Upper lobe of right lung (tissue), 1 donor: ENCODE results near the gene GJD4. TPM values are rescaled to one million over a fixed set of nuclear protein-coding genes. Genes with fewer than 3 reads are reported as not detected.

Source experiments
- ATAC-seq: fragments of 200-7000 bp; cut with Tn5 transposase; one replicate; pipeline ENCODE4 v1.9.1; 2020; ENCODE audit warnings: mild to moderate bottlenecking, moderate library complexity
- DNase-seq: peaks from one replicate; pipeline ENCODE4 v3.0.0-alpha.2; 2020
- H3K27ac ChIP-seq: fragments of 200-600 bp; one replicate; pipeline ENCODE4 v1.8.0; 2022
- H3K27me3 ChIP-seq: fragments of 200-600 bp; one replicate; pipeline ENCODE4 v1.8.0; 2022; ENCODE audit warnings: mild to moderate bottlenecking
- H3K36me3 ChIP-seq: fragments of 200-600 bp; one replicate; pipeline ENCODE4 v1.8.0; 2022
- H3K4me1 ChIP-seq: fragments of 200-600 bp; one replicate; pipeline ENCODE4 v1.8.0; 2022
- H3K4me3 ChIP-seq: fragments of 200-600 bp; one replicate; pipeline ENCODE4 v1.8.0; 2022; ENCODE audit warnings: mild to moderate bottlenecking
- H3K9me3 ChIP-seq: fragments of 200-600 bp; one replicate; pipeline ENCODE4 v1.8.0; 2022
- intact Hi-C: fragments of 100-400 bp; cut with DNase I; formaldehyde crosslinking; loops from one replicate; pipeline ENCODE4 v1.11.0; 2022
- total RNA-seq: library from RNA; stranded (reverse); fragmentation: NEBNext Ultra II Directional; extraction: Animal tissue kit (Norgen Biotek cat#: 25700); gene quantifications from one replicate; pipeline ENCODE4 v1.2.1, GENCODE V29; 2021
- TF ChIP-seq, protein P1 (sequence below): fragments of 200-600 bp; IDR thresholded peaks from one replicate; pipeline ENCODE4 v1.8.0; 2022; ENCODE audit warnings: antibody characterized with exemption
- donor health status: DM: no; HTN: yes; CAD: no; lungs with severe emphysema.

GJD4 gene
- total RNA-seq, 1 donor from 2014 or later: not detected

DNA sequence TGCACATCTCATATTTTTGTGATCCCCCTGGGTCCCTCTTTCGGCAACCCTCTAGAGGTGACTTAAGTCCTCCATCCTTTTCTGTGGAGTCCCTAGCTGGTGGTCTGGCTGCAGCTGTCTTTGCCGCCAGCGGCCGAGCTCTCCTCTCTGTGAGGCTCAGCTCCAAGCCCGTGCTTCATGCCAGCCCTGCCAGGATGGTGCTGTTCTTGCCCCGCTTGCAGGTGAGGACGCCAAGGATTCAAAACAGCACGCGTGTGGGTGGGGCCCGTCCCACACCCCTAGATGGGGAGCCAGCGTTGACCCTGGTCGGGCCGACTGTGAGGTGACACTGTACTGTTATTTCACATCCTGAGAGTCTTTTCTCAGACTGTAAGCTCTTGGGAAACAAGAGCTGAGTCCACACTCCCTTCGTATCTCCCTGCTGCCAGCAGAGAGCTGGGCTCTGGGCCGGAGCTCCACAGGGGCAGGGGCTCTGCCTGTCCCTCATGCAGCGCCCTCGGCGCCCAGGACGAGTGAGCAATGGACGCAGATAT is 36.6 kb upstream of the GJD4 start:
- Histone ChIP-seq H3K4me1 (no peaks in the 10 kb centered on the region), H3K4me3 (no peak overlapping the region), H3K27ac (no peak overlapping the region), H3K27me3 (no peaks in the 10 kb centered on the region), H3K36me3 (peaks cover 59% of the 10 kb centered on the region), H3K9me3 (no peaks in the 10 kb centered on the region)
- TF ChIP-seq, protein P1, sequence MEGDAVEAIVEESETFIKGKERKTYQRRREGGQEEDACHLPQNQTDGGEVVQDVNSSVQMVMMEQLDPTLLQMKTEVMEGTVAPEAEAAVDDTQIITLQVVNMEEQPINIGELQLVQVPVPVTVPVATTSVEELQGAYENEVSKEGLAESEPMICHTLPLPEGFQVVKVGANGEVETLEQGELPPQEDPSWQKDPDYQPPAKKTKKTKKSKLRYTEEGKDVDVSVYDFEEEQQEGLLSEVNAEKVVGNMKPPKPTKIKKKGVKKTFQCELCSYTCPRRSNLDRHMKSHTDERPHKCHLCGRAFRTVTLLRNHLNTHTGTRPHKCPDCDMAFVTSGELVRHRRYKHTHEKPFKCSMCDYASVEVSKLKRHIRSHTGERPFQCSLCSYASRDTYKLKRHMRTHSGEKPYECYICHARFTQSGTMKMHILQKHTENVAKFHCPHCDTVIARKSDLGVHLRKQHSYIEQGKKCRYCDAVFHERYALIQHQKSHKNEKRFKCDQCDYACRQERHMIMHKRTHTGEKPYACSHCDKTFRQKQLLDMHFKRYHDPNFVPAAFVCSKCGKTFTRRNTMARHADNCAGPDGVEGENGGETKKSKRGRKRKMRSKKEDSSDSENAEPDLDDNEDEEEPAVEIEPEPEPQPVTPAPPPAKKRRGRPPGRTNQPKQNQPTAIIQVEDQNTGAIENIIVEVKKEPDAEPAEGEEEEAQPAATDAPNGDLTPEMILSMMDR: no peak
- intact Hi-C loops: no loop called here
- DNase-seq (no peak), ATAC-seq (no peak)

DNA sequence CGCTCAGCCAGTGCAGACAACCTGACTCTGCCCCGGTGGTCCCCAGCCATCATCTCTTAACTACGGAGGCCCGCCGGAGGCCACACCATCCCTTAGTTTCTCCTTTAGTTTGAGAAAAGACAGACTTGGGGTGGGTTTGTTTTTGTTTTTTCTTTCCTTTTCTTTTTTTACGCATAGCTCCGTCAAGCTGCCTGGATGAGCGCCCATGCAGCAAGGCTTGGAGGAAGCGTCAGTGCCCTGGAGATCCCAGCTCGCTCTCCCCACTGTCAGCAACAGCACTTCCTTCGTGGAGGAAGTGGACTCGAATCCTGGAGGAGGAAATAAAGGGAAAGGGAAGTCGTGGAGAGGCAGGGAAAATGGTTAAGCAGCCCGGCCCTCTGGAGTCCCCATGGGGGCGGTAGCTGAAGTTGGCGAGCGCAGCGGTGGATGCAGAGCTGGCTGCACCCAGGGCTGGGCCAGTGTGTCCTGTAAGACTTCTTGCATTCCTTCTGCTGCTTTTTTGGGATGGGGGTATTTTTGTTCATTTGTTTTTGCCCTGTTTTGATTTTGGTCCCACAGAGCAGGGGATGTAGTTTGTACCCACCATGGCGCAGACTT is 35.9 kb upstream of the GJD4 start:
- no peaks in the 10 kb centered on the region for H3K27me3 ChIP-seq
- no peak overlapping the region for H3K4me3 ChIP-seq
- no peak for DNase-seq
- peaks cover 63% of the 10 kb centered on the region for H3K36me3 ChIP-seq
- no peak overlapping the region for H3K27ac ChIP-seq
- ATAC-seq: no peak
- TF ChIP-seq, protein P1: no peak
- intact Hi-C loops: no loop called here
- no peaks in the 10 kb centered on the region for H3K4me1 ChIP-seq
- H3K9me3 ChIP-seq: no peaks in the 10 kb centered on the region

GRCh38 chr10:35569836-35570235 is 35.3 kb upstream of the GJD4 start:
- Histone ChIP-seq H3K27me3 (no peaks in the 10 kb centered on the region), H3K9me3 (no peaks in the 10 kb centered on the region), H3K4me1 (no peaks in the 10 kb centered on the region), H3K36me3 (peaks cover 68% of the 10 kb centered on the region), H3K4me3 (no peak overlapping the region), H3K27ac (no peak overlapping the region)
- TF ChIP-seq, protein P1: no peak
- DNase-seq (no peak), ATAC-seq (no peak)
- intact Hi-C loops: no loop called here

DNA sequence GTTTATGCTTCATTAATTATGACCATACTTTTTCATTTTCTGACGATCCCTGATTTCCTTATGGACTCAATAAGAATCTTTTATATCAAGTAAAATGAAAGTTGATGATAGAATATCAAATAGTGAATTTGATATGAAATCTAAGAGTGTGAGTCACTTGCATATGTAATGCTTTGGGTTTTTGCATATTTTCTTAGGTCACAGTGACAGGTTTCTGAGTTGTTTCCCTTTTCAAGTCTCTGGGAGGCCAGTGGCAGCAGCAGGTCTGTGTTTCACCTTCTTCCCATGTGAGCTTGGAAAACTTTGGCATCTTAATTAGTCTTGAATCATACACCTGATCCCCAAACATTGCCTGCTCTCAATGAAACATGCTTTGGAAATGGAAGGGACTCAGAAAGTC is 34.7 kb upstream of the GJD4 start:
- H3K9me3 ChIP-seq: no peaks in the 10 kb centered on the region
- ATAC-seq (no peak), DNase-seq (no peak)
- H3K27ac ChIP-seq: no peak overlapping the region
- H3K27me3 ChIP-seq: no peaks in the 10 kb centered on the region
- H3K36me3 ChIP-seq: peaks cover 74% of the 10 kb centered on the region
- intact Hi-C loops: no loop called here
- H3K4me1 ChIP-seq: no peaks in the 10 kb centered on the region
- TF ChIP-seq, protein P1: no peak
- no peak overlapping the region for H3K4me3 ChIP-seq

DNA sequence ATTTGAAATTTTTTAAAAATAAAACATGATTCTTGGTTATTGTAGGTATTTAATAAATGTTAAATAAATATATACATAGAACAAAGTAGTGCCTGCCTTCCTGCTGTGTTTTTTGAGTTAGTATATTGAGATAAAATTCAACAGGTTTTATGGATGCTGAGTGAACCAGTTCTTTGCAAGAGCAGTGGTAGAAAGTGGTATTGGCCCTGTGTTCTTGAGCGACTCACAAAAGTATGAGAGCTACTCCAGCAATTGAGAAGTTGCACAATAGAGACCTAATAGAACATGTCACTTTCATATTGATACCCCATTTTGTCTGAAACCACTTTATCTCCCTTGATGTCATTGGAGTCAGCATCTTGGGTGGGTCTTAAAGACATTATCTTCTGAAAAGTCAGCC is 32.6 kb upstream of the GJD4 start:
- TF ChIP-seq, protein P1: no peak
- ATAC-seq: no peak
- peaks cover 55% of the 10 kb centered on the region for H3K36me3 ChIP-seq
- H3K4me1 ChIP-seq: no peaks in the 10 kb centered on the region
- no peaks in the 10 kb centered on the region for H3K9me3 ChIP-seq
- no peak for DNase-seq
- intact Hi-C loops: no loop called here
- no peaks in the 10 kb centered on the region for H3K27me3 ChIP-seq
- H3K27ac ChIP-seq: no peak overlapping the region
- no peak overlapping the region for H3K4me3 ChIP-seq

DNA sequence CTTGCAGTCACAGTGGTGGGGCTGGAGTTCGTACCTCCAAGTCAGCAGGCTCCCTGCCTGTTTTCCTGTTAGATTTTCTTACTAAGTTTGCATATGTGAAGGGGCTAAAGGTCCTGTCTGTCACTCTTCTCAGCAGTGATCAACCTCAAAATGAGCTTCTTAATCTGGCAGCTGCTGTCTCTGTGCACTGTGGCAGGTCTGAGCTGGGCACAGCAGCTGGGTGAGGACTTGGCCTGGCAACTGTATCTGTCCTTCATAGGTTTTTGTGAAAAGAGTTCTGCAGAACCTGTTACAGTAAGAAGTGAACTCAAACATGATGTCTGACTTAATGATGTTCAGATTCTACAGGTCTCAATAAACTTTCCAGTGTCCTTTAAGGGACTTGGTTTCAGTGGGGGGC is 31.3 kb upstream of the GJD4 start:
- H3K9me3 ChIP-seq: no peaks in the 10 kb centered on the region
- H3K36me3 ChIP-seq: peaks cover 45% of the 10 kb centered on the region
- intact Hi-C loops: no loop called here
- no peaks in the 10 kb centered on the region for H3K4me1 ChIP-seq
- no peak overlapping the region for H3K27ac ChIP-seq
- no peak overlapping the region for H3K4me3 ChIP-seq
- TF ChIP-seq, protein P1: no peak
- no peaks in the 10 kb centered on the region for H3K27me3 ChIP-seq
- ATAC-seq (no peak), DNase-seq (no peak)
